OCI-LY7 (cell line): ENCODE measurements around the gene PTPRE. TPM values are rescaled to one million over a fixed set of nuclear protein-coding genes. Genes with fewer than 3 reads are reported as not detected.

ENCODE experiments used
- BruUV-seq: library from RNA; stranded (reverse); fragments of 400-500 nt; replicated peaks from 2 replicates; lab custom pipeline; 2021; lab: Mats Ljungman, UMichigan
- CTCF ChIA-PET: fragments of 300-600 bp; sonication (Branson Sonifier 250); formaldehyde crosslinking; loops from one replicate; lab custom pipeline; 2022; ENCODE audit warnings: antibody characterized with exemption; ENCODE audit not compliant: unreplicated experiment; lab: Charles Lee
- POLR2A ChIA-PET: fragments of 300-600 bp; sonication (Branson Sonifier 250); formaldehyde crosslinking; loops from one replicate; lab custom pipeline; 2022; ENCODE audit warnings: antibody characterized with exemption; lab: Charles Lee
- DNase-seq: peaks from one replicate; pipeline ENCODE4 v3.0.0-alpha.2; 2015; ENCODE audit warnings: low spot score
- H2AFZ ChIP-seq: fragments of 200-600 bp; sonication (generic), shearing (Covaris generic); 2 replicates; pipeline ENCODE4 v1.6.1; 2014; ENCODE audit warnings: mild to moderate bottlenecking, antibody characterized with exemption, low read length, moderate library complexity
- H3K27ac ChIP-seq: fragments of 200-600 bp; sonication (generic); 2 replicates; pipeline ENCODE4 v1.5.1; 2014; ENCODE audit warnings: mixed run types, low read depth, mild to moderate bottlenecking, moderate library complexity, low read length, inconsistent platforms; ENCODE audit not compliant: poor library complexity, severe bottlenecking
- H3K36me3 ChIP-seq: fragments of 200-600 bp; sonication (generic); 2 replicates; pipeline ENCODE4 v1.6.1; 2014; ENCODE audit warnings: mild to moderate bottlenecking, antibody characterized with exemption, low read length, moderate library complexity, mixed read lengths; ENCODE audit not compliant: insufficient read depth
- H3K4me1 ChIP-seq: fragments of 200-600 bp; sonication (generic); 2 replicates; pipeline ENCODE4 v1.5.1; 2014; ENCODE audit warnings: mild to moderate bottlenecking, low read length; ENCODE audit not compliant: insufficient read depth, poor library complexity, severe bottlenecking
- H3K4me2 ChIP-seq: fragments of 200-600 bp; sonication (generic); 2 replicates; pipeline ENCODE4 v1.6.1; 2014; ENCODE audit warnings: mild to moderate bottlenecking, low read length
- H3K4me3 ChIP-seq: fragments of 200-600 bp; sonication (generic); 2 replicates; pipeline ENCODE4 v1.5.1; 2014; ENCODE audit warnings: mild to moderate bottlenecking, low read depth, low read length; ENCODE audit not compliant: poor library complexity, severe bottlenecking
- H3K79me2 ChIP-seq: fragments of 200-600 bp; sonication (generic); 2 replicates; pipeline ENCODE4 v1.6.1; 2016; ENCODE audit warnings: low read depth, mild to moderate bottlenecking, low read length, moderate library complexity, mixed read lengths; ENCODE audit not compliant: insufficient read depth
- H3K9me2 ChIP-seq: fragments of 200-600 bp; sonication (generic); 2 replicates; pipeline ENCODE4 v1.6.1; 2016; ENCODE audit warnings: mild to moderate bottlenecking, low read length, mixed read lengths; ENCODE audit not compliant: insufficient read depth
- H3K9me3 ChIP-seq: fragments of 200-600 bp; sonication (generic); 2 replicates; pipeline ENCODE4 v1.6.1; 2014; ENCODE audit warnings: mild to moderate bottlenecking, mixed run types, low read length, mixed read lengths
- H4K20me1 ChIP-seq: fragments of 200-600 bp; sonication (generic); 2 replicates; pipeline ENCODE4 v1.6.1; 2014; ENCODE audit warnings: mild to moderate bottlenecking, antibody characterized with exemption, low read length, moderate library complexity, mixed read lengths; ENCODE audit not compliant: insufficient read depth
- EZH2phosphoT487 ChIP-seq: fragments of 200-600 bp; sonication (generic); IDR thresholded peaks from 2 replicates; pipeline ENCODE4 v1.6.1; 2018; ENCODE audit warnings: low read depth, borderline replicate concordance, mild to moderate bottlenecking, mixed run types, antibody characterized with exemption, low read length, moderate library complexity, mixed read lengths
- intact Hi-C: fragments of 100-400 bp; cut with micrococcal nuclease; formaldehyde crosslinking; loops from one replicate; pipeline ENCODE4 v1.10.0; 2022; ENCODE audit not compliant: unreplicated experiment
- total RNA-seq, 2 experiments: library from RNA; depleted of rRNA in 1 of 2; stranded (reverse); fragments of >200 nt in 1 of 2; shearing (Covaris generic) in 1 of 2; gene quantifications; 2 replicates each; pipeline ENCODE4 v1.2.3, GENCODE V29; 2014 to 2022
- TF ChIP-seq, protein P1 (sequence below): fragments of 200-600 bp; sonication (generic); conservative IDR thresholded peaks from 2 replicates; pipeline ENCODE4 v1.5.1; 2014; ENCODE audit warnings: mild to moderate bottlenecking, antibody characterized with exemption, low read length, moderate library complexity, mixed read lengths

PTPRE gene
- total RNA-seq, 2 experiments from 2014 or later, result 6.8 to 8.3 TPM

DNA sequence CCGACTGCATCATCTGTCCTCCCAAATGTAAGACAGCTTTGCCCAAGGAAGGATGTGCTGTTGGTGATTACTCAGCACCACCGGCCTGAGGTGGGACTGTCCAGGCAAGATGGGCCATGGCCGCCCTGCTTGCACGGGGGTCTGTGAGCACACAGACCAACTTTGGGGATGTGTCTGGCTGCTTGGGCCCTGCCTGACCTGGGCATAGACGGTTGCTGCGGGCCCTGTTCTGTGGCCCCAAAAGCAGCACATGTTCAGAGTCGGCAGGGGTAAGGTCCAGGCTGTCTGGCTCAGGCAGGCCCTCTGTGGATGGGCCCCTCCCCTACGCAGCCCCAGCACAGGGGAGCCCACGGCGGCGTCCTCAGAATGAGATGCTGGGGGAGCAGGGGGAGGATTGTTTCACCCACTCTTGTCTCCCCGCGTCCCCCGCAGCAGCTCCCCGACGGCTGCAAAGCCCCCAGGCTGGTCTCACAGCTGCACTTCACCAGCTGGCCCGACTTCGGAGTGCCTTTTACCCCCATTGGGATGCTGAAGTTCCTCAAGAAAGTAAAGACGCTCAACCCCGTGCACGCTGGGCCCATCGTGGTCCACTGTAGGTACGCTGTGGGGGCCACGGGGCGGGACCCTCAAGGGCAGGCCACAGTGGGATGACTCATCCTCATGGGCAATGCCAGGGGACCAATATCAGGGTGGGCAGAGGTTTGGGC is 160.9 kb downstream of the PTPRE start:
- Histone ChIP-seq H3K4me1 (peaks cover 42% of the 10 kb centered on the region), H3K4me3 (no peak overlapping the region), H2AFZ (no peak overlapping the region), H3K9me2 (no peaks in the 10 kb centered on the region), H3K27ac (no peak overlapping the region), H3K79me2 (no peaks in the 10 kb centered on the region), H4K20me1 (peaks cover 20% of the 10 kb centered on the region), H3K36me3 (peaks cover 18% of the 10 kb centered on the region), H3K9me3 (no peaks in the 10 kb centered on the region), H3K4me2 (no peak overlapping the region)
- ChIA-PET POLR2A (no interaction called here), CTCF (no interaction called here)
- DNase-seq, result no peak
- intact Hi-C loops, result loop anchor here (2.0 kb wide), 1 partner anchor 57 kb away; no protein-coding TSS in a partner anchor
- TF ChIP-seq EZH2phosphoT487, result no peak
- TF ChIP-seq, protein P1, sequence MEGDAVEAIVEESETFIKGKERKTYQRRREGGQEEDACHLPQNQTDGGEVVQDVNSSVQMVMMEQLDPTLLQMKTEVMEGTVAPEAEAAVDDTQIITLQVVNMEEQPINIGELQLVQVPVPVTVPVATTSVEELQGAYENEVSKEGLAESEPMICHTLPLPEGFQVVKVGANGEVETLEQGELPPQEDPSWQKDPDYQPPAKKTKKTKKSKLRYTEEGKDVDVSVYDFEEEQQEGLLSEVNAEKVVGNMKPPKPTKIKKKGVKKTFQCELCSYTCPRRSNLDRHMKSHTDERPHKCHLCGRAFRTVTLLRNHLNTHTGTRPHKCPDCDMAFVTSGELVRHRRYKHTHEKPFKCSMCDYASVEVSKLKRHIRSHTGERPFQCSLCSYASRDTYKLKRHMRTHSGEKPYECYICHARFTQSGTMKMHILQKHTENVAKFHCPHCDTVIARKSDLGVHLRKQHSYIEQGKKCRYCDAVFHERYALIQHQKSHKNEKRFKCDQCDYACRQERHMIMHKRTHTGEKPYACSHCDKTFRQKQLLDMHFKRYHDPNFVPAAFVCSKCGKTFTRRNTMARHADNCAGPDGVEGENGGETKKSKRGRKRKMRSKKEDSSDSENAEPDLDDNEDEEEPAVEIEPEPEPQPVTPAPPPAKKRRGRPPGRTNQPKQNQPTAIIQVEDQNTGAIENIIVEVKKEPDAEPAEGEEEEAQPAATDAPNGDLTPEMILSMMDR, result no peak
- no TSS peak for BruUV-seq

GRCh38 chr10:128068398-128069285 is 161.7 kb downstream of the PTPRE start:
- intact Hi-C loops, result loop anchor here (1.0 to 2.0 kb wide), 4 partner anchors 33 to 353 kb away; no protein-coding TSS in a partner anchor
- no peaks in the 10 kb centered on the region for H3K9me3 ChIP-seq
- H4K20me1 ChIP-seq, result peaks cover 15% of the 10 kb centered on the region
- no peak overlapping the region for H2AFZ ChIP-seq
- BruUV-seq, result no TSS peak
- ChIA-PET CTCF (interaction anchor here (0.8 to 1.4 kb wide), 5 partner anchors 17 to 353 kb away, joined by 3 to 7 read pairs (median 5); no protein-coding TSS in a partner anchor), POLR2A (interaction anchor here (1.2 kb wide), 1 partner anchor 33 kb away, joined by 3 read pairs; no protein-coding TSS in a partner anchor)
- TF ChIP-seq, protein P1, result no peak
- TF ChIP-seq EZH2phosphoT487, result no peak
- DNase-seq, result peak; percentile 68
- H3K4me2 ChIP-seq, result peak overlapping the region; percentile 32; the same call in 1 of the 2 replicates
- H3K4me1 ChIP-seq, result peaks cover 34% of the 10 kb centered on the region
- no peaks in the 10 kb centered on the region for H3K79me2 ChIP-seq
- peaks cover 18% of the 10 kb centered on the region for H3K36me3 ChIP-seq
- no peaks in the 10 kb centered on the region for H3K9me2 ChIP-seq
- H3K4me3 ChIP-seq, result no peak overlapping the region
- H3K27ac ChIP-seq, result no peak overlapping the region
